Measurements from ENCODE around the gene CHRNB2.

The CHRNB2 gene

GRCh38 chr1:154605534-154605933 is 38.0 kb downstream of the CHRNB2 start:
- TF ChIP-seq FOXM1 (IDR thresholded peaks at IDR 0.05; ENCODE audit: borderline replicate concordance, low read depth): no peak
- TF ChIP-seq TEAD4 (IDR thresholded peaks at IDR 0.05): no peak
- TF ChIP-seq NFIC (IDR thresholded peaks at IDR 0.05): no peak
- TF ChIP-seq REST (IDR thresholded peaks at IDR 0.05; ENCODE audit: low read depth): no peak
- TF ChIP-seq CEBPB (IDR thresholded peaks at IDR 0.05): no peak

DNA sequence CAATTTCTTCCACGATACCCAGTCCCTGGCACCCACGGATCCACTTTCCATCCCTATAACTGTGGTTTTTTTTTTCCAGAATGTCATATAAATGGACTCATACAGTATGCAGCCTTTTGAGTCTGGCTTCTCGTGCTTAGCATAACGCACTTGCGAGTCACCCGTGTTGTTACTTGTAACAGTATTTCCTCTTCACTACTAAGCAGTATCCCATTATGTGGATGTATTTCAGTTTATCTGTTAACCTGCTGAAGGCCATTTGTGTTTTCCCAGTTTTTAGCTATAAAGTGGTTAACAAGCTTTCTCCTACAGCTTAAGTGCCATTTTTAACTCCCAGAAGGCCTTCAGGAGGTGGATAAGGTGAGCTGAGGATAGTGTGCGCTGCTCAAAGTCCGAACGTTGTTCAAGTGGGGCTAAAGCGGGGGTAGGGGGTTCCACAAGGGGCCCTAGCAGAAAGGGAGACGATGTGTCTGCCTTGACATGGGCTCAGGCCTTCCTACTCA is 39.6 kb downstream of the CHRNB2 start:
- TF ChIP-seq YY1 (IDR thresholded peaks at IDR 0.05; ENCODE audit: low read depth) (no peak), RAD21 (IDR thresholded peaks at IDR 0.05; ENCODE audit: low read depth) (no peak), CREB1 (IDR thresholded peaks at IDR 0.05; ENCODE audit: low read depth) (no peak), REST (IDR thresholded peaks at IDR 0.05; ENCODE audit: low read depth) (no peak), ZBTB7A (IDR thresholded peaks at IDR 0.05; ENCODE audit: low read depth) (no peak)
- TF ChIP-seq, protein P1, sequence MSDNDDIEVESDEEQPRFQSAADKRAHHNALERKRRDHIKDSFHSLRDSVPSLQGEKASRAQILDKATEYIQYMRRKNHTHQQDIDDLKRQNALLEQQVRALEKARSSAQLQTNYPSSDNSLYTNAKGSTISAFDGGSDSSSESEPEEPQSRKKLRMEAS (IDR thresholded peaks at IDR 0.05): no peak

DNA sequence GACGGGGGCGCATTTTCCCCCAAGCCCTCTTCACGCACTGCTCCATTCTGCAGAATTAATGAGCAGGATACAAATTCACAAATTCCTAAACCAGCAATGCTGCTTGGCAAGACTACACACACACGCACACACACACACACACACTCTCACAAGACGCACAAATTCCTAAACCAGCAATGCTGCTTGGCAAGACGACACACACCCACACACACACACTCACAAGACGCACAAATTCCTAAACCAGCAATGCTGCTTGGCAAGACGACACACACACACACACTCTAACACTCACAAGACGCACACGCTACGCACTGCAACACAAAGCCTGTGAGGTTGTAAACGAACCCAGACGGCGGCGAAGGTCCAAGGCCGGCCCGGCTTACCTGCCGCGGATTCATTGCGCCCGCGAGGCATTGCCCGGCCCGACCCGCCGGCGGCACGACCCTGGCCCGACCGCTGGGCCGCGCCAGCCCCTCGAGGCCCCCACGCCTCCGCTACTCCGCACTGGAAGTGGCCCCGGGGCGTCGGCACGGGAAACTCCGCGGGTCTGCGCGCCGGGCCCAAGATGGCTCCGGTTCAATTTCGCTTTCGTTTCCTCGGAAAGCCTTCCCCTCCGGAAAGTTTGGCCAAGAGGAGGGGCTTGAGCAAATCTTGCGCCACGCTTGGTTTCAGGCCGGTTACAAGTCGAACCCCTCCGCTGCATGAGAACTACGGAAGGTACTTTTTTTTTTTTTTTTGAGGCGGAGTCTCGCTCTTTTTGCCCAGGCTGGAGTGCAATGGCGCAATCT is 40.2 kb downstream of the CHRNB2 start, which contains the start of gene ADAR:
Gene ADAR (minus strand): TSS at position 578 of the 788 bp plus-strand sequence. CDS start 180 bp downstream, at position 398.
- no peak for TF ChIP-seq USF1 (IDR thresholded peaks at IDR 0.05)
- no peak for TF ChIP-seq ZBTB7A (IDR thresholded peaks at IDR 0.05; ENCODE audit: low read depth)
- TF ChIP-seq EGR1 (IDR thresholded peaks at IDR 0.05): no peak
- no peak for TF ChIP-seq TCF12 (IDR thresholded peaks at IDR 0.05; ENCODE audit: low read depth)
- 0 out of 2 replicates have a peak, but pooled peaks have one; percentile 29 for TF ChIP-seq TEAD4 (IDR thresholded peaks at IDR 0.05)
- TF ChIP-seq REST (IDR thresholded peaks at IDR 0.05; ENCODE audit: low read depth): no peak
- TF ChIP-seq EP300 (IDR thresholded peaks at IDR 0.05; ENCODE audit: borderline replicate concordance): no peak
- no peak for TF ChIP-seq FOXM1 (IDR thresholded peaks at IDR 0.05; ENCODE audit: borderline replicate concordance, low read depth)
- peak; percentile 87 for TF ChIP-seq CEBPB (IDR thresholded peaks at IDR 0.05)
- TF ChIP-seq YY1 (IDR thresholded peaks at IDR 0.05; ENCODE audit: low read depth): peak; percentile 75; the same call in 1 of the 2 replicates
- 0 out of 2 replicates have a peak, but pooled peaks have one; percentile 34 for TF ChIP-seq NFIC (IDR thresholded peaks at IDR 0.05)
- no peak for TF ChIP-seq CREB1 (IDR thresholded peaks at IDR 0.05; ENCODE audit: low read depth)
- TF ChIP-seq TAF1 (IDR thresholded peaks at IDR 0.05; ENCODE audit: low read depth): peak; percentile 43; the same call in 1 of the 2 replicates
- TF ChIP-seq, protein P1 (IDR thresholded peaks at IDR 0.05): peak; percentile 16
- no peak for TF ChIP-seq RAD21 (IDR thresholded peaks at IDR 0.05; ENCODE audit: low read depth)

- TF ChIP-seq REST (IDR thresholded peaks at IDR 0.05; ENCODE audit: low read depth): no peak
- TF ChIP-seq YY1 (IDR thresholded peaks at IDR 0.05; ENCODE audit: low read depth): no peak
- no peak for TF ChIP-seq CEBPB (IDR thresholded peaks at IDR 0.05)
- TF ChIP-seq ZBTB7A (IDR thresholded peaks at IDR 0.05; ENCODE audit: low read depth): no peak
- TF ChIP-seq FOXM1 (IDR thresholded peaks at IDR 0.05; ENCODE audit: borderline replicate concordance, low read depth): no peak
- no peak for TF ChIP-seq USF1 (IDR thresholded peaks at IDR 0.05)
These were observed 41.1 kb downstream of the CHRNB2 start for GRCh38 chr1:154608397-154609270.

Data from Ishikawa (cell line).